Stimulated activated CD4-positive, alpha-beta T cell treated with anti-CD3 and anti-CD28 coated beads, TNF-alpha, amount 100 ng/mL, for 24 hours (primary cell): ENCODE measurements around the gene PTPRM.

ENCODE experiments used
- DNase-seq, 3 experiments: peaks; one replicate each; pipeline ENCODE4 v3.0.0-alpha.2; 2020; ENCODE audit warnings: low read depth in 3 of 3

The PTPRM gene

DNA sequence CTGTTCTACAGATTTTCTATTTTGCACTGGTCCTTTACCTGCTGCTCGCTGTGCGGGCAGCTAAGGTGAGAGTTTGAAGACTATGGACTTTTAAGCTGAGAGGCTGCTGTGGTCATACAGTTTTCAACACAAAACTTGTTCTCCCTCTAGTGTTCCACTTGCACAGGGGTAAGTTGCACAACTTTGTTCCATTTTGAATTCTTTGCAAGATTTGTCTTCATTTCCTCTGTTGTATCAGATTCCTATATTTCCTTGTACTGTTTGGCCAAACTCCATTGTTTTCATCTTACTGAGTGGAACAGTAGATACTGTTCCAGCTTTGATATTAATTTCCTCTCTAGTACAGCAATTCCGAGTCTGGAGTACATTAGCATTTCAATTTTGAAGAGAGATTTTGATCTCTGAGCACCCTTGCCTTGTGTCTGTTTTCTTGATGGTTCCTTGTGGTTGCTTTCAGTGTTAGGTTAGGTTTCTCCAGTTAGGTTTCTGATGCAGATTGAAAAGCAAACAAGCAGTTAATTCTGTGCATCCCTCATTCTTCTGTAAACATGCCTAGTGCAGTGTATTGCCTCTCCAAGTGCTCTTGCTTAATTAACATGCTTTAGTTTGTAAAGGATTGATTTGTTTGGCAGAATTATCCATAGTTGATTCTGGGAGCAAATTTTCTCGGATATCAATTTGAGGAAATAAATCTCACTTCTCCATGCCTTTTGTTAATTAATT, 188.8 kb downstream of the PTPRM start:
- DNase-seq: no peak

DNA sequence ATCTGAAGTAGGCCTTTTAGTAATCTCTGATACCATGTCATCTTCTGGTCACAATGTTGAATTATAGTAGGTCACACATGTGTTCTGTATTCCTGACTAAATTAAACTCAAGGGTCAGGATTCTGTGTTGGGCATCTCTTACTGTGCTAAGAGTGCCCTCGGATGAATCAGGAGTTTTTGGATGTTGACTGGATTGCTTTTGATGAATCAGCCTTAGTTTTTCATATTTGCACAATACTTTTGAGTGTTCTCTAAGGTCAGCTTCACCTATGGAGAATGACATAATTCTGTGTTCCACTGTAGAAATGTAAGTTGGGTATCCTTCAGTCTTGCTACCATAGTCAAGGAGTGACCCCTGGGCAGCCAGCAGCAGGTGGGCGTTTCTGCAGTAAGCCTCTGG, 190.1 kb downstream of the PTPRM start:
- no peak for DNase-seq

DNA sequence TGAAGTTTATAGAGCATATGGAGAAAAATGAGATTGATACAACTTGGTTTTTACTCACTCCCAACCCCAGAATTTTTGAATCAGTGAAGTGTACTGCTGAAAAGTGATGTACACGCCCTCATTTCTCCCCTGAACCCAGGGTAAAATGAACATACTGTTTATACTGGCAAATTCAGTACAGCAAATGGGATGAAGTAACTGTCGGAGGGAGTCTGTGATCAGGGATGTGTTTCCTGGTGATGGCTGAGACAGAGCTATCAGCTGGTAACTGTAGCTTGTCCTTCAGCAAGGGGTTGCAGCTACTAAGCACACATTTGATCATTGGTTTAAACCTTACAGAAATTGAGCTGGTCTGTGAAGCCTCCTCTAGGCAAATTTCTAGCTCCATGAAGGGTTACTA, 191.6 kb downstream of the PTPRM start:
- no peak for DNase-seq

DNA sequence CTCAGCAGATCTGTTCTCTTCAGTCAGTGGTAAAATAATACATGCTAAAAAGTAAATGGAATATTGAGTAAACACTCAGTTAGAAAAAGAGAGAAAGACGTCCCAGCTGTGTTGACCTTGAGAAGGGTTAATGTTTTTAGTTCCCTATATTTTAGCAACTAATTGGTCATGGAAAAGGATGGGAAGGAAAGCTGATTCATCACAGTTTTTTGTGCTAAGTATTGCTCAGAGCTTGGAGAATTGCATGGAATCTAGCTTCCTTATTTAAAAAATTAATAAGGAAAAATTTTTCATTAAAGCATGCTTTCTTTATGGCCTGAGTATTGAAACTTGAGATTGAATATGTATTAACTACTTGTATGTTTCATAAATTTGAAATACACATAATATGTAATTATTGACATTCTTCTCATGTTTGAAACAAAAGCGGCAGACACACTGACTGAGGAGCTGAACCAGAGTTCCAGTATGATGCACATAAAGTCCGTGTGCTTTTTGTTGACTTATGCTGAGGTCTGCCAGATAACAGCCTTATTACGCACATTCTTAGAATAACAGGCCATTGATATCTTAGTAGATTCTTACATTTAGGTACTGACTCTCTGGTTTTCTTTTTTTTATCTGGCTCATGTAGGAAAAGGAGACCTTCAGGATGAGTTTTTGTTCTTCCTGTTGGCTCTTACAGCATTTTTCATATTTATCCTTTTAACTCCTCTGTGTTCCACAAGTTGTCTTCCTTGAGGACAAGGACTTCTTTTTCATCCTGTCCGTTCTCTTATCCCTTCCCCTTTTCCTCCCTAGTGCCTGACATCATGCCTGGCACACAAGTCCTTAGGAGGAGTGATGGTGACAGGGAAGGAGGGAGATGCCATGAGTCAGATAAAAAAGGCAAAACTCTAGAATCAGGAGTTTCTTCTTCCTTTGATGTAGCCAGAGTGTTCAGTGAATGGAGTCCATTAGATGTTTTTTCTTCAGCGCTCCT, 194.1 kb downstream of the PTPRM start:
- DNase-seq: no peak

DNA sequence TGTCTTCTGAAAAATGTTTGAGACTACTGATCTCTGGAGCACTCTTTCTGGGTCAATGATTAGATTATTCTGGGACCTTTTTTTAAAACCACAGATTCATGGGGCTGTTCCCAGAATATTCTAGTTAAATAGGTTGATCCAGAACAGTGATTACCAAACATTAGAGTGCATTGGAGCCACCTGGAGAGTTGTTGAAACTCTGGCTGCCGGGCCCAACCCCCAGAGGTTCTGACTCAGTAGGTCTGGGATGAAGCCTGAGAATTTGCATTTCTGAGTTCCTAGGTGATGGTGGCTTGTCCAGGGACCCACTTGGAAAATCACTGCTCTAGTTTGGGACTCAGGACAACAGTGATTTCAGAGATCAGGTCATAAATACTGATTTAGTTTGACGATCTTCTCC, 197.3 kb downstream of the PTPRM start:
- no peak for DNase-seq

DNA sequence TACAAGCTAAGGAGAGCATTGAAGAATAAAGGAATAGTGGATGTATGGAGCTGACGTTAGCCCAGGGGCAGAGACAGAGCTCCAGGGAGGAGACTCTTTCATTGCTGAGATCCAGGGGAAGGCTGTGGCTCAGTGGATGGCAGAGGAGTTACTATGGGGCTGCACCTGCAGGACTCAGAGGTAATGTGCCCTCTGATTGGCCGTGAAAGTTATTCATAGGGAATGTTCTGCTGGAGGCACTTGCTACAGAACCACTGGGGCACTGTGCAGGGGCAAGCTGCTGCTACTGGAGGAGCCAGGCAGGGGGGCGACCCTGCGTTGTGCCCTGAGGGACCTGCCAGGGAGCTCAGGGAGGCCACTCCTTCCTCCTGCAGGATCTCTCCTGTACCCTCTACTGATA, 199.2 kb downstream of the PTPRM start:
- DNase-seq: no peak

DNA sequence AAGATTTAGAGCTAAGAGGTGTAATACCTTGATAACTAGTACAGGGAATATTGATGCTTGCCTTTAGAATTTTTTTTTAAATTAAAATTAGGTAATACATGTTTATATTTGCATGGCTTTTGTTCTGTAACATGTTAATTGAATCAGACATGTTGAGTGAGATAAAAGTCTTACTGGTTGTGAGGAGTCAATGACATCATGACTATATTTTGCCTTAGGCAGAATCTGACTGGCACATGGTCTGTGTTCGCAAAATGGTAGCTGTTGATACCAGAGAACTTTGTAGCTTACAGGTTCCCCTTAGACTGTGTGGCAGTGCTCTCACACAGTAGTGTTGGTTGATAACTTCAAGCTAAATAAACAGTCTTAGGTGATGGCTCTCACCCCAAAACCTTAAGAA, 199.7 kb downstream of the PTPRM start:
- DNase-seq: no peak

DNA sequence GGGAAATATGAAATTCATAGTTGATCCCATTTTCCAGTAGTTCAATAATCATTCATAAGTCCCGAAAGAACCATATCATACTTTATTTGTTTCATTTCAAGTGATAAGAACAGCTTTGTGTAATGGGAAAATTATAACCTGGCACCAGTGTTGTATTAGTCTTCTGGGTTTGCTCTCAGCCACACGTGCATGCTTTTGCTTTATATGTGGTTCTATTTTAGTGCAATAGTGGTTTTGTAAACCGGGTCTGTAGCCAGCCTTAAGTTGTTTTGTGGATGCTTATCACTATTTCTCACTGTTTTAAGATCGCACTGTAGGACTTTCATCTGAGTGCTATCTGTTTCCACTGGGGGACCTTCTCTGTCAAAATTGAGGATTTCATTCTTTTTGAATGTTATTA, 203.8 kb downstream of the PTPRM start:
- DNase-seq: no peak

DNA sequence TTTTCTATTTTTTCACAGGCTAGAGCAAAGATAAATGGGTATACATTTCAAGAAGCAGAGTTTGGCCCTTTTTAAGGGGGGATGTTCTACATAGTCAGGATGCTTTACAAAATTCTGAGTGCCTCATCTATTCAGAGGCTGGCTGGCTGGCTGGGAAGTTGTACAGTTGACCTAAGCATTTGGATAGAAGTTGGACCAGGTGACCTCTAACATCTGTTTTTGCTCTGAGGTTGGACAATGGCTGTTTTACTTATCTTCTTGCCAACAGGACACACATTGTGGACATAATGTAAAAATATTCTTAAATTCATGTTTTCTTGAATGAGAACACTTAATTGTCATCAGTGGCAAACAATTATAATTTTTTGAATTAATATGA, 205.4 kb downstream of the PTPRM start:
- no peak for DNase-seq

DNA sequence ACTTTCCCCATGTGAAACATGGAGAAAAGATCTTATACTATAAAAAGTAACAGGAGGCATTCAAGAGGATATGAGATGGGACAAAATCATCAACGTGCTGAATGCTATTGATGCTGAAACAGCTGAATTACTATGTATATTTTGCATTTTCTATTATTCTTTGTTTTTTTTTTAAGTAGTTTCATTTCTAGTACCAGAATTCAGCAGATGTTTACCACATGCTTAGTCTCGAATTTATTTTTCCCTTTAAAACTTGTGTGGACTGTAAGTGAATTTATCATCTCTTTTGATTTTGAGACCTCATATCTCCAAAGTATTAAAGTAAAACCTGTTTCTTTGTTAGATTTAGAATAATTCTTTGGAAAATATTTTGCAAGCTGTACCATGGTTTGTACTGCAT, 205.8 kb downstream of the PTPRM start:
- DNase-seq: no peak

DNA sequence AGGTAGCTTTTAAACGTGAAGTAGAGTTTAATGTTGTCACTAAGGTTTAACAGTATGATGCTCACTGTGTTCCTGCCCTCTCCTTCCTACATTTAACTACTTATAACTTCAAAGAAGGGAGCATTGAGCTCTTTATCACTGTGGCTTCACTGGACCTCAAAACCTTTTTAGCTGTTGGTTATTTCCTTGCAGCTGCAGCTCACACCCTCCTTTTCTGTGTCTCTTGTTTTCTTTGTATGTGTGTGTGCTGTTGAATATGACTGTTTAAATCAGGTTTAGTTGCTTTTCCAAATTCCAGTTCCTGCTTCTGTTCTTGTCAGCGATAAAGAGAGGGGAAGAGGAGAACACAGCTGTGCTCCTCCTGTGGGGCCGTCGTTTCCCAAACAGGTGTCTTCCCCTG, 208.0 kb downstream of the PTPRM start:
- no peak for DNase-seq

DNA sequence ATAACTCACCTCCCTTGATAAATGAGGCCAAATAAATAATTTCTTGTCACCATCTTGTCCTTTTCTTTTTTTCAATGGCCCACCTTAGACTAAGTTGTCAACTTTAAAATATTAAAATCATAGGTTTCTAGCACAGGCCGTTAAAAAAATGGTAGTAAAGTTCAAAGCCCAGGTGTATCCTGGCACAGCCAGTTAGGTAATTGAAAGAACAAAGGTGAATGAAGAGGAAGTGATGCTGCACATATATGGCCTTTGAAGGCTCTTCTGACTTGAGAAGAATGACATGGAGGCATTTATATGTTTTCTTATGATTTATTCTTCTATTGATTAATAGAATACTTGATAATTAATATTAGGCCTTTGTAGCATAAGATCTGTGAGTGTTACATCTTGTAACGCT, 208.7 kb downstream of the PTPRM start:
- DNase-seq: no peak

DNA sequence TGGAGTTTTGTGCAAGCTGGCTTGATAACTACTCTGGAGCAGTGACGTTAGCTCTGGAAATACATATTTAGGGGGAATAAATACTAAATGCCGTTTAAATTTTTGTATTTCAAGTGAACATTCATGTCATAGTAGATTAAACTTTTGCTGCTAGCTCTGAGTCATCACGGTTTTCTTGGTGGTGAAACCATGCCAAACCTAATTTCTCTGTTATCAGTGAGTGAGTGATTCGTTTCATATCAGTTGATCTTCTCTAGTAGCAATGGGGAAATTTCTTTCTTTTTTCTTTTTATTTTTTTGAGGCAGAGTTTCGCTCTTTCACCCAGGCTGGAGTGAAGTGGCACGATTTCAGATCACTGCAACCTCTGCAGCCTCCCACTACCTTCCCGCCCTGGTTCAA, 211.1 kb downstream of the PTPRM start:
- DNase-seq: no peak

DNA sequence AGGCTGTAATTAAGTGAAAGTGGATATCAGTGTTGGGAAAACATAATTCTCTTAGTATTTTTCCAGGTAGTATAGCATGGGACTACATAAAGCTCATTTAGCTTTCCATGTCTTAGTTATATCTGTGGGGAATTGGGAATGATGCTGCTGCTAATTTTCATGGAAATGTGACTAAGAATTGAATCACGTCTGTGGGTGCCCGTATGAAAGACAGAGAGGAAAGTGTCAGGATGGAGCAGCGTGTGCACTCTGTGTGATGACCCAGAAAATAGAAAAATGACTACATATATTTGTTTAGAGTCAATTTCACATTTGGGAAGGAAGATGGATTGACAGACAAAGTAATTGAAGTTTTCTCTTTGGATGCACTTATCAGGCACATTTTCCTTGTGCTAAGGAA, 212.1 kb downstream of the PTPRM start:
- no peak for DNase-seq

DNA sequence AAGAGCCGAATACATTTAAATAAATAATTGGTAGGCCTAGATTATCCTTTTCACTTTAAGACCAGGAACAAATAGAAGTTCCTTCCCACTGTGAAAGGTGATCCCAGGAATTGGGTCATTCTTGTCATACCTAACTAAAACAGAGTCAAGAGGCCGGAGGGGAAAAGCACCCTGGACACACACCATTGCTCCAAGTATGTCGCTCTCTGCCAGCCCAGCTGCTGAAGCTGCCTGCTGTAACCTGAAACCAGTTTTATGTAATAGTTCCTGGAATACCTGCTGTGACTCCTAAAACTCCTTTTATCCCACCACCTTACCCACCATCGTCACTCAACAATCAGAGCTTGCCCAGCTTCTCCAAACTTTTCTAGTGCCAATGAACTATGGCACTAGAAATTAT, 217.1 kb downstream of the PTPRM start:
- no peak for DNase-seq

DNA sequence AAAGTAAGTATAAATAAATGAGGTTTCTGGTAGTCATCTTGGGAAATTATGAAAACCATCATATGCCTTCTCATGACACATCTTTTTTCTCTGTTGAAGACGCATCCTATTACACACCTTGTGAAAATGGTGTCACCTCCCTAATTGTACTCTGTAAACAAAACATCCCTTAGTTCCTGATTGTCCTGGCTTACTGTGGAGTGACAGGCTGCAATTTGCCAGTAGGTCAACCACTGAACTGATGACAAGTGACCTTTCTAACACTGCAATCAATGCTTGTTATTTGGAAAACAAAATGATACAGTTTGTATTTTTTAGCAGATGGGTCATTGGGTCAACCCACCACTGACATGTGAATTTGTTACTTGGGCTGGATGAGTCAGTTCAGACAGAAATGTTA, 219.5 kb downstream of the PTPRM start:
- DNase-seq: no peak

DNA sequence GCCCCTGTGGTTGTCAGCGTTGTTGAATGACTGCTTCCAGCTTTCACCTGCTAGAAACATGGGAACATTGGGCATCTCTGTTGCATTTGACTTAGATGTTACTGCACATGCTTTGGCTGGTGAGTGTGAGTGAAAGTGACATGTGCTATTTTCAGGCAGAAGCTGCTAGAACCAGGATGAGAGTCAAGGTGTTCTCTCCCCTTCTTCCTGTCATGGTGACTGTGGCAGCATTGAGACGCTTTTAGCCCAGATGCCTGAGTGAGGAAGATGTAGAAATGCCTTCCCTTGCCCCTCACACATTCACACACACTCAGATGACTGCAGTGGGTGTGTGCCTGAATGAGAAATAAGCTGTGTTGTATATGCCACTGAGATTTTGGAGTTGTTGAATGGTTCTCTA, 220.2 kb downstream of the PTPRM start:
- no peak for DNase-seq

DNA sequence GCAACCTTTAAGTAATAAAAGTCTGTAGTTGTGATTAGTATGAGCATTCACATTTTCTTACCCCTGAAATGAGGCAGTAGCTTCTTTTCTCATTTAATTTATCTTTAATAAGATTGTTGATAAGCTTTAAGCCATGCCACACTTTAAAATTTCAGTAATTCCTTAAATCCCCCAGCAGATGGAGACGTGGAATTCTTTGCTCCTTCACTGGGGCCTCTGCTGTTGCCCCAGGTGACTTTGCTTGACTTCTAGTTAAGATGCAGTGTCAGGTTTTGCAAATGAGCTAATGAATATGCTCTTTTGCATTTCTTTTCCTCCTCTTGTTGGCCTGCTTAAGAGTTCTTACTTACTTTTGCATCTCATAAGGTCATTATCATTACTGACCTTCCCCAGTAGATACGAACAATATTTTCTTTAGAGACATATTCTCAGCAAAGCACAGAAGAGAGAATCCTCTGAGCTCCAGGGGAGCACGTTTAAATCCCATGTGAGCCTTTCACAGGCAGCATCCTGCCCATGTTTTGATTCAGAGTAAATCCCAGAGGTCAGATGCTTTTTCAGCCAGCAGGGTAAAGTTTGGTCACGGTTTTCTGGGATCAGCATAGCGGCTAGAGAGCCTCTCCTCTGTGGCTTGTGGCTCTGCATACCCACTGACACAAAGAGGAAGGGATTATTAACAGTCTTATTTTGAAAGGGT, 222.9 kb downstream of the PTPRM start:
- DNase-seq: no peak

DNA sequence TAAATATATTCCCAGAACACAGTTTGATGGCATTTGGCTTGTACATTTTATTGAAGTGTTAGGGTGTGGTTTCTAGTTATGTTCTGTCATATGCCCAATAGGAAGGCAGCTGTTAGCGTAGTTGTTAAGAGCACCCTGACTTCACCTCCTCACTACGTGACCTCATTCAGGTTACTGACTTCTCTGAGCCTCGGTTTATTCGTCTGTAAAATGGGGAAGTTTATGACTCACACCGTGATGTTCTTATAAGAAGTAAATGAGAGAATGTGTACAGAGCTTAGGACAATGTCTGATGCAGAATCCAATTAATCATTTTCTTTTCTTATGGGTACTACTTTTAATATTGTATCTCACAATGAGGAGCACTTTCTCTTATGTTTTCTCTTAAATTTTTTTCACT, 226.0 kb downstream of the PTPRM start:
- no peak for DNase-seq

DNA sequence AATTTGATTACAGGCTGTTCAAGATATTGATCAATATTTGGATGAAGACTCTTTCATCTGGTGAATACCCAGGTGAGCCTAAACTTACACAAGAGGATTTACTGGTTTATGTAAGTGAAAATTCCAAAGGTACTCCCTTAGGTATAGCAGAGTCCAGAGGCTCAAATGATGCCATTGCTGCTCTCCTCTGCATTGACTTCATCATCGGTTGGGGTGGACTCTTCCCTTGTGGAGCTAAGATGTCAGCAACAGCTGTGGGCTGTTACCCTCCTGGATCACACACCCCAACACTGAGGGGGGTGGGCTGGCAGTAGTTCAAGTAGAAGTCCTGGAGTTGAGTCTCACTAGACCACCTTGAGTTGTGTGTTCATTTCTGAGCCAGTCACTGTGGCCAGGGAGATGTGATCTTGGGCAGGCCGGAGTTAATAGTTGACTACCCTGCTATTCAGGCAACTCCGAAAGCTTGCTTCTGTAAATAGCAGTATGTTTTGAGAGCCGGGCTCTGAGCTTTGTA, 236.9 kb downstream of the PTPRM start:
- DNase-seq: no peak

DNA sequence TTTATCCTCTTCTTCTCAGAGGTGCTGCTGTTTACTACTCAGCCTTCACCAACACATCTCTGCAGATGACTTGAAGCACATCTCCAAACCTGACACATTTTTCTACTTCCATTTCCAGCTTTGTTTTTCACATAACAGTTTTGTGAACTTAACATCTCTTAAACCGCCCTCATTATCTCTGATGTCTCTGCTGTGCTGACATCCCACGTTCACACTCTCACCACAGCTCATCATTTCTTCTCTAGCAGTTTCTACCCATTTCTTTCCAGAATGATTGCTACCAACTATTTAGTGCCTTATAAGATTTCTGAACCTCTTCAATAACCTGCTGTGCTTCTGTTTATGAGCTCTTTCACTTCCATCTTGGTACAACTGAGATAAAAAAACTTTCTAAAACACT, 238.0 kb downstream of the PTPRM start:
- DNase-seq: no peak

DNA sequence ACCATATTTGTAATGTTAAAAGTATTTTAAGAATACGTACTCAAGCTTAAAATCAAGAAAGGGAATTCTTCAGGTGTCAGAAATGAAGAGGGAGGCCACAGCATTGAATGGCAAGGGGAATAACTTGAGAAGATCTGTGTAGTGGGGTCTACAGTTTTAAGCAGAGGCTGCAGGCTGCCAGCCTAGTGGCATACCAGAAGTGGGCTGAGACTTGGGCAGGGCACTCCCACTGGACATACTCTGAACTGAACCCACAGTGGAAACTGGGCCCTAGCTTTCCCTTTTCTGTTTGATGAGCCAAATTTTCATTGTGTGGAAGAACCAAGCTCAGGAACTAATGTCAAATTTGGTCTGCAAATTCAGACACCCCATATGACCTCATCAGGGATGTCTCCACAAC, 238.8 kb downstream of the PTPRM start:
- no peak for DNase-seq
